SK-N-SH (cell line): ENCODE results near the gene COL4A6.

Experiments used
- EP300 ChIP-seq, 2 experiments: IDR thresholded peaks; 2 replicates each; pipeline versions ENCODE4 v1.4.0 to v1.6.1; 2012; ENCODE audit warnings: borderline replicate concordance in 1 of 2, low read depth in 1 of 2, low read length in 1 of 2
- EZH2phosphoT487 ChIP-seq: fragments of 200-600 bp; sonication (generic); IDR thresholded peaks from 2 replicates; pipeline ENCODE4 v1.6.1; 2017; ENCODE audit warnings: low read depth, mixed run types, mild to moderate bottlenecking, antibody characterized with exemption, moderate library complexity, borderline replicate concordance
- FOXM1 ChIP-seq: IDR thresholded peaks from 2 replicates; pipeline ENCODE4 v1.4.0; 2012; ENCODE audit warnings: low read depth, mild to moderate bottlenecking
- JUND ChIP-seq: IDR thresholded peaks from 2 replicates; pipeline ENCODE4 v1.4.0; 2012
- NFIC ChIP-seq: IDR thresholded peaks from 2 replicates; pipeline ENCODE4 v1.4.0; 2012; ENCODE audit warnings: borderline replicate concordance
- RFX5 ChIP-seq: IDR thresholded peaks from 2 replicates; pipeline ENCODE4 v1.6.1; 2012; ENCODE audit warnings: mild to moderate bottlenecking, improper control_type of control experiment, low read length
- SIN3A ChIP-seq: IDR thresholded peaks from 2 replicates; pipeline ENCODE4 v1.6.1; 2012; ENCODE audit warnings: low read depth, mild to moderate bottlenecking, low read length, moderate library complexity, borderline replicate concordance
- TAF1 ChIP-seq: IDR thresholded peaks from 2 replicates; pipeline ENCODE4 v1.6.1; 2012; ENCODE audit warnings: low read depth, mild to moderate bottlenecking, low read length, moderate library complexity, borderline replicate concordance
- TF ChIP-seq, protein P1 (sequence below): fragments of 200-600 bp; sonication (generic); IDR thresholded peaks from 2 replicates; pipeline ENCODE4 v1.6.1; 2017; ENCODE audit warnings: antibody characterized with exemption, mild to moderate bottlenecking, moderate library complexity
- TF ChIP-seq, protein P2 (sequence below): IDR thresholded peaks from 2 replicates; pipeline ENCODE4 v1.4.0; 2012; ENCODE audit warnings: low read depth
- TF ChIP-seq, protein P3 (sequence below): IDR thresholded peaks from 2 replicates; pipeline ENCODE4 v1.4.0; 2012; ENCODE audit warnings: low read depth, borderline replicate concordance
- TF ChIP-seq, protein P4 (sequence below): IDR thresholded peaks from 2 replicates; pipeline ENCODE4 v1.4.0; 2012; ENCODE audit warnings: low read depth, borderline replicate concordance

DNA sequence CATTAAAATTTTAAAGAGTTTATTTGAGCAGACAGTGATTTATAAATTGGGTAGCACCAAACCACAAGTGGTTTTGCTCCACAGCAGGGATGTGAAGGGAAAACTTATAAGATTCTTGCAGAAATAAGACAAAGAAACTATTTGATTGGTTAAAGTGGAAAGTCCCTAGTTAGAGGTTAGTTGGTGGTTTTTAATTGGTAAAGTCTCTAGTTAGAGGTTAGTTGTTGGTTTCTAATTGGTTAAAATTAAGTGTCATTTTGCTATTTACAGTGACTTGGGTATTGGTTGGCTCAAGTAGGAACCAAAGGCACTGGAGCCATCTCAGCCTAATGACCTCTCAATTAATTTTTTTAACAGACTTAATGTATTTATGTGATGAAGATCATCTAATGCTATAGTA, 323.7 kb downstream of the COL4A6 start:
- no peak for TF ChIP-seq EP300 (IDR thresholded peaks at IDR 0.05; ENCODE audit: borderline replicate concordance in 1 of 2, low read depth in 1 of 2, low read length in 1 of 2)
- TF ChIP-seq NFIC, result no peak
- TF ChIP-seq, protein P1, sequence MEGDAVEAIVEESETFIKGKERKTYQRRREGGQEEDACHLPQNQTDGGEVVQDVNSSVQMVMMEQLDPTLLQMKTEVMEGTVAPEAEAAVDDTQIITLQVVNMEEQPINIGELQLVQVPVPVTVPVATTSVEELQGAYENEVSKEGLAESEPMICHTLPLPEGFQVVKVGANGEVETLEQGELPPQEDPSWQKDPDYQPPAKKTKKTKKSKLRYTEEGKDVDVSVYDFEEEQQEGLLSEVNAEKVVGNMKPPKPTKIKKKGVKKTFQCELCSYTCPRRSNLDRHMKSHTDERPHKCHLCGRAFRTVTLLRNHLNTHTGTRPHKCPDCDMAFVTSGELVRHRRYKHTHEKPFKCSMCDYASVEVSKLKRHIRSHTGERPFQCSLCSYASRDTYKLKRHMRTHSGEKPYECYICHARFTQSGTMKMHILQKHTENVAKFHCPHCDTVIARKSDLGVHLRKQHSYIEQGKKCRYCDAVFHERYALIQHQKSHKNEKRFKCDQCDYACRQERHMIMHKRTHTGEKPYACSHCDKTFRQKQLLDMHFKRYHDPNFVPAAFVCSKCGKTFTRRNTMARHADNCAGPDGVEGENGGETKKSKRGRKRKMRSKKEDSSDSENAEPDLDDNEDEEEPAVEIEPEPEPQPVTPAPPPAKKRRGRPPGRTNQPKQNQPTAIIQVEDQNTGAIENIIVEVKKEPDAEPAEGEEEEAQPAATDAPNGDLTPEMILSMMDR, result no peak
- no peak for TF ChIP-seq JUND
- TF ChIP-seq FOXM1, result no peak
- no peak for TF ChIP-seq EZH2phosphoT487
- TF ChIP-seq TAF1, result no peak
- TF ChIP-seq SIN3A, result no peak
- TF ChIP-seq, protein P2, sequence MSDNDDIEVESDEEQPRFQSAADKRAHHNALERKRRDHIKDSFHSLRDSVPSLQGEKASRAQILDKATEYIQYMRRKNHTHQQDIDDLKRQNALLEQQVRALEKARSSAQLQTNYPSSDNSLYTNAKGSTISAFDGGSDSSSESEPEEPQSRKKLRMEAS, result no peak
- TF ChIP-seq, protein P3, sequence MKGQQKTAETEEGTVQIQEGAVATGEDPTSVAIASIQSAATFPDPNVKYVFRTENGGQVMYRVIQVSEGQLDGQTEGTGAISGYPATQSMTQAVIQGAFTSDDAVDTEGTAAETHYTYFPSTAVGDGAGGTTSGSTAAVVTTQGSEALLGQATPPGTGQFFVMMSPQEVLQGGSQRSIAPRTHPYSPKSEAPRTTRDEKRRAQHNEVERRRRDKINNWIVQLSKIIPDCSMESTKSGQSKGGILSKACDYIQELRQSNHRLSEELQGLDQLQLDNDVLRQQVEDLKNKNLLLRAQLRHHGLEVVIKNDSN, result no peak
- TF ChIP-seq RFX5, result no peak
- TF ChIP-seq, protein P4, sequence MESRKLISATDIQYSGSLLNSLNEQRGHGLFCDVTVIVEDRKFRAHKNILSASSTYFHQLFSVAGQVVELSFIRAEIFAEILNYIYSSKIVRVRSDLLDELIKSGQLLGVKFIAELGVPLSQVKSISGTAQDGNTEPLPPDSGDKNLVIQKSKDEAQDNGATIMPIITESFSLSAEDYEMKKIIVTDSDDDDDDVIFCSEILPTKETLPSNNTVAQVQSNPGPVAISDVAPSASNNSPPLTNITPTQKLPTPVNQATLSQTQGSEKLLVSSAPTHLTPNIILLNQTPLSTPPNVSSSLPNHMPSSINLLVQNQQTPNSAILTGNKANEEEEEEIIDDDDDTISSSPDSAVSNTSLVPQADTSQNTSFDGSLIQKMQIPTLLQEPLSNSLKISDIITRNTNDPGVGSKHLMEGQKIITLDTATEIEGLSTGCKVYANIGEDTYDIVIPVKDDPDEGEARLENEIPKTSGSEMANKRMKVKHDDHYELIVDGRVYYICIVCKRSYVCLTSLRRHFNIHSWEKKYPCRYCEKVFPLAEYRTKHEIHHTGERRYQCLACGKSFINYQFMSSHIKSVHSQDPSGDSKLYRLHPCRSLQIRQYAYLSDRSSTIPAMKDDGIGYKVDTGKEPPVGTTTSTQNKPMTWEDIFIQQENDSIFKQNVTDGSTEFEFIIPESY, result no peak
